ENCODE measurements around the gene MOSPD3.

MOSPD3 gene

GRCh38 chr7:100595188-100595587 is 17.2 kb upstream of the MOSPD3 start:
- no peak for DNase-seq

- DNase-seq = no peak
Observed at GRCh38 chr7:100598425-100598824, 13.9 kb upstream of the MOSPD3 start.

DNA sequence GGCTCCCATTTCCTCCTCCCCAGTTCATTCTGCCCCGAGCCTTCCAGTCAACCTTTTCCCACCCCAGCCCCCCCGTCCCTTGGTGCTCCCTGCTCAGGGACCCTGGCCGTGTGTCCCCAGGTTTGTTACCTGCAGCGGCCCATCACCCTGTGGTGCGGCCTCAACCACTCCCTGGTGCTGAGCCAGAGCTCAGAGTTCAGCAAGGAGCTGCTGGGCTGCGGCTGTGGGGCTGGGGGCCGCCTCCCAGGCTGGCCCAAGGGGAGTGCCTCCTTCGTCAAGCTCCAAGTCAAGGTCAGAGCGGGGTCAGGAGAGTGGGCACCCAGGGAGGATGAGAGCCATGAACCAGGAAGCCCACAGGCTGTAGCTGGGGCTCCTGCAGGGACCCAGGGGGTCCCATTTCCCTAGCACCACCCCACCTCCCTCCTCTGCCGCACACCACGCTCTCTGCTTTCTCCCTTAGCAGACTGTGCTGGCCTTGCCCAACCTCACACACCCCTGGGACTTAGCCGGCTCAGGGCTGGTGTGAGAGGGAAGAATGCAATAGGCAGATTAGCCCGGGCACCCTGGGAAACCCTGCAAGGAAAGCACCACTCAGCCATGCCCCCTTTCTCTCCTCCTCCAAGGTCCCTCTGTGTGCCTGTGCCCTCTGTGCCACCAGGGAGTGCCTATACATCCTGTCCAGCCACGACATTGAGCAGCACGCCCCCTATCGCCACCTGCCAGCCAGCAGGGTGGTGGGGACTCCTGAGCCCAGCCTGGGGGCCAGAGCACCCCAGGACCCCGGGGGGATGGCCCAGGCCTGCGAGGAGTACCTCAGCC is 12.2 kb upstream of the MOSPD3 start:
- no peak for DNase-seq

GRCh38 chr7:100600730-100601038 is 11.7 kb upstream of the MOSPD3 start:
- no peak for DNase-seq

DNA sequence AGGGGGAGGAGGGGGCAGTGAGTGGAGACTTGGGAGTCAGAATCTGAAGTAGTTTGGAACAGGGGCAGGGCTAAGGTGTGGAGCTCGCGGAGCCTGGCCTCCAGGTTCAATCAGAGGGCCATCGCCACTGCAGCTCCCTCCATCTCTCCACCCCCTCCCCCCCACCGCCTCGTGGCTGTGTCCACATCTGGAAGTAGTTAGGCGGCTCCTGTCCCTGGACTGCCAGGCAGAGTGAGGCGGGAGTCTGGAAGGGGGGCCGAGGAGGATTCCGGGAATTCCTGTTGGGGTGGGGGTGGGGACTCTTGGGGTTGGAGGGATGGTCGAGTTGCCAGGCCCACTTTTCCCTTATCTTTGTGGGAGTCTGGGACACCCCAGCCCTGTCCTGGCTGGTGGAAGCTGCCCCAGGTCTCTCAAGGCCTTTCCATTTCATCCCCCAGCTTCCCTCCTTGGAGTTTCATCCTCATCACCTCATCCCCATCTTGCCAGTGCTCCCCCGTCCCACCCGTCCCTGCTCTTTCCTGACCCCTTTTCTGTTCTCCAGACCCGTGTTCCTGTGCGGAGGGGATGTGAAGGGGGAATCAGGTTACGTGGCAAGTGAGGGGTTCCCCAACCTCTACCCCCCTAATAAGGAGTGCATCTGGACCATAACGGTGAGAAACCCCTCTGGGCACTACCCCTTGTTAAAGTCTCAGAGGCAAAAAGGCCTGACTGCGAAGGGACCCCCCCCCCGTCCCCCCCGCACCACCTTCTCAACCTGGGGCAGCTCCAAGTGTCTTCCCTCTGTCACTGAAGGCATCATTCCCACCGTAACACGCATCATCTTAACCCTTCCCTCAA is 9.2 kb upstream of the MOSPD3 start:
- no peak for DNase-seq

DNA sequence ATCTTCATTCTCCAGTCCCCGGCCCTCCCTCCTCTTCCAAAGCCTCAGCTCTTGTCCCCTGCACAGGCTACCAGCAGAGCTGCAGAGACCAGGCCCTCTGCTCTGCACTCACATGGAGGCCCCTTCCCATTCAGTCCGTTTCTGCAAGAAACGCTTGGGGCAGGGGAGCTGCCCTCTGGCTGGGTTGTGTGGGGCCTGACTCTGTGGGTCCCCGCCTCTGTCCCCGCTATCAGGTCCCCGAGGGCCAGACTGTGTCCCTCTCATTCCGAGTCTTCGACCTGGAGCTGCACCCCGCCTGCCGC is 8.7 kb upstream of the MOSPD3 start:
- no peak for DNase-seq

- DNase-seq = peak; percentile 78
Observed at GRCh38 chr7:100604028-100604975, 8.0 kb upstream of the MOSPD3 start.

- peak; percentile 40 for DNase-seq
Observed at GRCh38 chr7:100604976-100605911, 7.1 kb upstream of the MOSPD3 start.

DNA sequence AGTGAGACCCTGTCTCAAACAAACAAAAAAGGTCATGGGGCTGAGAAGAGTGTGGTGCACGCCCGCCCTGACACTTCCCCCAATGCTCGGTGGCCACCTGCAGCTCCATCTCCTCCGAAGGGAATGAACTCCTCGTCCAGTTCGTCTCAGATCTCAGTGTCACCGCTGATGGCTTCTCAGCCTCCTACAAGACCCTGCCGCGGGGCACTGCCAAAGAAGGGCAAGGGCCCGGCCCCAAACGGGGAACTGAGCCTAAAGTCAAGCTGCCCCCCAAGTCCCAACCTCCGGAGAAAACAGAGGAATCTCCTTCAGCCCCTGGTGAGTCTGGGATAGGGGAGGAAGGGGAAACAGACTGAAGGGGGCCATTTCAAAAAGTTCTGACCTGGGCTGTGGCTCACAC is 6.0 kb upstream of the MOSPD3 start:
- DNase-seq = no peak

DNA sequence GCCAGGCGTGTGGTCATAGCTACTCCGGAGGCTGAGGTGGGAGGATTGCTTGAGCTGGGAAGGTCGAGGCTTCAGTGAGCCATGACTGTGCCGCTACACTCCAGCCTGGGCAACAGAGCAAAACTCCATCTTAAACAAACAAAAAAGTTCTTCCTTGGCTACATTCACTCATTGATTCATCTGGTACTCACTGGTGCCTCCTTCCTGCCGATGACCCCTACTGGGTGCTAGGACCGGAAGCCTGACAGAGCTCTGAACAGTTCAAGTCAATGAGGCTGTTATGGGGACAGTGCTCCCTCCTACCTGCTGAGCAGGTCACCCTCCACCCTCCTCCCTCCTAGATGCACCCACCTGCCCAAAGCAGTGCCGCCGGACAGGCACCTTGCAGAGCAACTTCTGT is 5.2 kb upstream of the MOSPD3 start:
- no peak for DNase-seq

DNA sequence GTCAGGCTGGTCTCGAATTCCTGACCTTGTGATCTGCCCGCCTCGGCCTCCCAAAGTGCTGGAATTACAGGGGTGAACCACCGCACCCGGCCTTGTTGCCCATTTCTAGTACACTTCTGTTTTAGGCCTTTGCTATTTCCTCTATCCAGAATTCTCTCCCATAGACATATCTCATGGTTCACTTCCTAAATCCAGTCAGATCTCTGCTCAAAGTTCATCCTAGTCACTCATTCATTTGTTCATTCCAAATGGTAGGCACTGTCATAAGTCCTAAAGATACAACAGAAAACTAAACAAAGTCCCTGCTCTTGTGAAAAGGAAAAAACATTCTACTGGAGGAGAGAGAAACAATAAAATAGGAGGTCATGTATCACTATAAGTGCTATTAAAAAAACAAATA is 2.4 kb upstream of the MOSPD3 start:
- DNase-seq = no peak

- DNase-seq = no peak
Observed at GRCh38 chr7:100612730-100613390, 520 bp downstream of the MOSPD3 start.

GRCh38 chr7:100613412-100614175 is 1.3 kb downstream of the MOSPD3 start:
- DNase-seq = no peak

GRCh38 chr7:100614308-100614861 is 2.0 kb downstream of the MOSPD3 start:
- DNase-seq = no peak

DNA sequence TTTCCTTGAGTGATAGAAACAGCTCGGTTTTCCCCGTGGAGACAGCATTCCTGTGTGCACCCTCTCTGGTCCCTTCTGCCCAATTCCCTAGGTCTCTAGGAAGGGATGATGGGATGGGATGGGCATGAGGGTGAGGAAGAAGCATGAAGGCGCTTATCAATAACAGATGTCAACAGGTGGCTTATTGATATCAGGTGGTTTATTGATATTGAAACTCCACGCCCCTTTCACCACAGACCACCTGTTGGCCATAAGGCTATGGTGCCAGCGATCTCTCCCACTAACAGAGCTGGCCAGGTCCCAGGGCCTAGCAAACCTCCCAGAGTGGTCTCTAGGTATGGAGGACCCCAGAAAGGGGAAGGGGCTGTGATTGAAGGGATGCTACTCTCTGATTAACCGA is 7.9 kb downstream of the MOSPD3 start:
- no peak for DNase-seq

GRCh38 chr7:100620804-100621203 is 8.5 kb downstream of the MOSPD3 start:
- DNase-seq = no peak

GRCh38 chr7:100621554-100621953 is 9.2 kb downstream of the MOSPD3 start:
- no peak for DNase-seq

- DNase-seq = no peak
Observed at GRCh38 chr7:100623951-100624824, 11.8 kb downstream of the MOSPD3 start.

DNA sequence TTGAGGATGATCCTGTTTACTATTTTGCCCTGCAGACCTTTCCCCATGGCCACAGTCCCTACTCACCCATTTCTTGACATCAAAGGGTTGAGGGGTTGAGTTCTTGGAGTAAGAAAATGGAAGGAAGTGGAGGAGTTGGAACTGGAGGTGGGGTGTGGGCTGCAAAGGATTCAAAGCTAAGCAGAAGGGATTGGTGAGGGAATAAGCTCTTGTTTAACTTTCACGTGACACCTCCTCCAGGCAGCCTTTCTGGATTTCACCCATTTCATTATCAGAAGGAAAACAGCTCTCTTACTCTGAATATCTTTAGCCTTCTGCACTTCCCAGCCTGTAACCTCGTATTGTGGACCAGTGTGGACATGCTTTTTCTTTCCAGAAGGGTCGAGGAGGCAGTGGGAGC is 13.7 kb downstream of the MOSPD3 start:
- no peak for DNase-seq
